Measurements from ENCODE around the gene RALGAPA2. TPM values are rescaled to one million over a fixed set of nuclear protein-coding genes. Genes with fewer than 3 reads are reported as not detected.

The RALGAPA2 gene
- total RNA-seq, 4 donors from 2014 or later, result 20.5 to 42.9 (median 29.6) TPM

DNA sequence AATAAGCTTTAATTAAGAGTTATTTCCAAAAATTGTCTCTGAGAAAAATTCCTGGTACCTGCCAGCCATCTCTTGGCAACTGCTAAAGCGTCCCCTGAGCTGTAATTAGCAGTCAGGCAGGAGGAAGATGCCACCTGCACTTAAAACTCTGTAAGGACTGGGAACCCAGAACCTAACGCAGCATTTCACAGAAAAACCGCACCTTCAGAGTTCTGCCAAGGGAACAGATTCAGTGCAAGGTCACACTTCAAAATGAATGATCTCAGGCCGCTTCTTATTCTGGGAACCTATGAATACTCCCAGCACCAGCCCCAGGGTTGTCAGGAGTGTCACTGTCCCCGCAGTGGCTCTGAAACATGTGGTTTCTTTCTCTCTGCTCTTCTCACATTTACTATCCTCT is 307.8 kb downstream of the RALGAPA2 start:
- Histone ChIP-seq H3K36me3 (peaks cover 0 to 13% (median 0%) of the 10 kb centered on the region in 3 donors), H3K9me3 (no peaks in the 10 kb centered on the region), H3K4me3 (no peak overlapping the region), H3K27me3 (no peaks in the 10 kb centered on the region), H3K27ac (no peak overlapping the region), H3K4me1 (peaks cover 0 to 7% (median 0%) of the 10 kb centered on the region in 4 donors)
- TF ChIP-seq EP300 (IDR thresholded peaks at IDR 0.05) (no peak), POLR2A (IDR thresholded peaks at IDR 0.05) (no peak), CTCF (IDR thresholded peaks at IDR 0.05) (no peak)
- WGBS, 2 donors, result 94 to 98% methylated on average over 5 of the region's 5 CpGs
- no peak for DNase-seq (ENCODE audit: low spot score in 2 of 2)

DNA sequence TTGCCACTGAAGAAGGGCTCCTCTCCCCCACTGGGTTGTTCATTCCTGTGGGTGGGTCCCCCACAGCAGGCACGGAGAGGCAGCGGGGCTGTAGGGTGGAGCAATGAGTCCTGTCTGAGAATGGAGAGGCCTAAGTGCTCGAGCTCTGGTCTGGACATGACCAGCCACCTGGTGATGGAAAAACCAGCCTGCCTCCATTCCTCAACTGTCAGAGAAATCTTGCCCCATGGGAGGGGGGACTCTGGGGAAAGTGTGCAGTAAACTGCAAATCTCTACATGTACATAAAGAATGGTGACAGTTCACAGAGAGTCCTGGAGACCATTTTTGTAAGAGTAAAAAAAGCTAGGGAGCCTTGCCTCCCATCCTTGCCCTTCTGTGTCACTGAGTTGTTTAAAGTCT is 310.5 kb downstream of the RALGAPA2 start:
- WGBS, 2 donors, result 88 to 90% methylated on average over 3 of the region's 3 CpGs
- Histone ChIP-seq H3K27me3 (no peaks in the 10 kb centered on the region), H3K4me3 (no peak overlapping the region), H3K4me1 (no peaks in the 10 kb centered on the region), H3K9me3 (no peaks in the 10 kb centered on the region), H3K27ac (no peak overlapping the region), H3K36me3 (peaks cover 0 to 18% (median 0%) of the 10 kb centered on the region in 3 donors)
- DNase-seq (ENCODE audit: low spot score in 2 of 2), result no peak
- TF ChIP-seq EP300 (IDR thresholded peaks at IDR 0.05), result no peak
- TF ChIP-seq CTCF (IDR thresholded peaks at IDR 0.05), result no peak
- TF ChIP-seq POLR2A (IDR thresholded peaks at IDR 0.05), result no peak

DNA sequence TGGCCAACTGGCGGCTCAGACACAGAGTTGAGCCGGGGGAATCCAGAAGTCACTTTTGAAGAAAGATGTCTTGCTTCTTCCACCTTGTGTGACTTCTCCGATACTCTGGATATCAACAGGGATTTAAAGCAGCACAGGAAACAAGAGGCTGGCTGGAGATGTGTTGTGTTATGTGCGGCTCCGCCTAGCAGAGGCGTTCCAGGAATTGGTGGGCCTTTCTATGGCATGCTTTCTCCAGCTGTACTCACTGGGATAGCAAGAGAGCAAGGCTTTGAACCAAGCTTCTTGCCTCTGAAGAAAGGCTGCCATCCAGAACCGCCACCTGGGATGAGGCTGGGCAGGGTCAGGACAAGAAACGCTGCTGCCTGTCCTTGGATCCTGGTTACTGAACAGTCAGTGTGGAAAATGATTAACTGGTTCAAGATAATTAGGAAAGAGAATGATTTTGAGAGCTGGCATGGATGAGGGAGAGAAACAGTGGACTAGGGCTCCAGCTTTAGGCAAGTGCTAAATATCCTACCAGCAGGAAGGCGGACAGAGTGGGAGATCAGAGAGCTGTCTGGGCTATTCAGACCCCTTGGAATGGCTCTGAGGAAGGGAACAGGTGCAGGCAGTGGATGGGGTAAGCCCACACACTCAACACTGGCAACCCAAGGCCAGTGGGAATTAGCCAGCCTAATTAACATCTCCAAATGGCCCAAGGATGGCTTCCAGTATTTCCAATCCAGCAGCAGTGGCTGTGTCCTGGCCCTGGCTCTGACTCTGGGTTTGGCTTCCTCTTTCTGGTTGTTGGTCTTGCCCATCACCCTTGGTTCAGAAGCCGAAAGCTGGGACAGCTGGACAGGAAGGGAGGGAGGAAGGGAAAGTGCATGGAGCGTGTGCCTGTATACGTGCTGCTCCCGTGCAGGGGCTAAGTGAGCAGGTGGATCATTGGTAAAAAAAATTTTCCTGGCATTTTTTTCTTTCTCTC is 312.6 kb downstream of the RALGAPA2 start:
- H3K36me3 ChIP-seq, result peaks cover 0 to 36% (median 0%) of the 10 kb centered on the region in 3 donors
- H3K9me3 ChIP-seq, result no peaks in the 10 kb centered on the region
- H3K27me3 ChIP-seq, result no peaks in the 10 kb centered on the region
- TF ChIP-seq EP300 (IDR thresholded peaks at IDR 0.05), result no peak
- TF ChIP-seq POLR2A (IDR thresholded peaks at IDR 0.05), result no peak
- no peak for TF ChIP-seq CTCF (IDR thresholded peaks at IDR 0.05)
- H3K27ac ChIP-seq, result no peak overlapping the region
- no peak for DNase-seq (ENCODE audit: low spot score in 2 of 2)
- 84 to 90% methylated on average over 13 of the region's 13 CpGs for WGBS, 2 donors
- H3K4me3 ChIP-seq, result no peak overlapping the region
- no peaks in the 10 kb centered on the region for H3K4me1 ChIP-seq

DNA sequence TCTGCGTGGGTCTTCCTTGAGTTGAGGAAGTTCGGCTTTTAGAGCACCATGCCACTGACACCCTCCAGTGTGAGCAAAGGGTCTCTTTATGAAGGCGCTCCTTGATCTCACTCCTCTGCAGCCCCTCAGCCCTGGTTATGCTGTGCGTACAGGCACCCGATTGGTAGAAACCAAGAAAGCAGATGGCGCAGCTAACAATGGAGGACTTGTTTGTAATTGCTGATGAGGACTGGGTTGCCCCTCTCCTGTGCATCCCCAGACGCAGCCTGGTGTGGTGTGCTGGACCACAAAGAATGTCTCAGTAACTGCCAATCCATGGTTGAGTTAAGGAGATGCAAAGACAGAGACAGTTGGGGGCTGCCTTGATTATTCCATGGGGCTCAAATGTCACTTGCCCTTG is 314.3 kb downstream of the RALGAPA2 start:
- no peak for DNase-seq (ENCODE audit: low spot score in 2 of 2)
- Histone ChIP-seq H3K27me3 (no peaks in the 10 kb centered on the region), H3K36me3 (peaks cover 0 to 33% (median 0%) of the 10 kb centered on the region in 3 donors), H3K9me3 (no peaks in the 10 kb centered on the region), H3K4me1 (peaks cover 0 to 8% (median 2%) of the 10 kb centered on the region in 4 donors), H3K27ac (no peak overlapping the region), H3K4me3 (no peak overlapping the region)
- WGBS, 2 donors, result 55 to 71% methylated on average over 7 of the region's 7 CpGs
- no peak for TF ChIP-seq CTCF (IDR thresholded peaks at IDR 0.05)
- no peak for TF ChIP-seq POLR2A (IDR thresholded peaks at IDR 0.05)
- no peak for TF ChIP-seq EP300 (IDR thresholded peaks at IDR 0.05)

- no peak for DNase-seq (ENCODE audit: low spot score in 2 of 2)
- Histone ChIP-seq H3K27me3 (no peaks in the 10 kb centered on the region), H3K4me1 (peaks cover 0 to 14% (median 3%) of the 10 kb centered on the region in 4 donors), H3K36me3 (peaks cover 0 to 43% (median 0%) of the 10 kb centered on the region in 3 donors), H3K27ac (no peak overlapping the region), H3K9me3 (no peaks in the 10 kb centered on the region), H3K4me3 (no peak overlapping the region)
- TF ChIP-seq POLR2A (IDR thresholded peaks at IDR 0.05) (no peak), EP300 (IDR thresholded peaks at IDR 0.05) (no peak), CTCF (IDR thresholded peaks at IDR 0.05) (no peak)
- 96 to 97% methylated on average over 3 of the region's 3 CpGs for WGBS, 2 donors
These were observed 315.6 kb downstream of the RALGAPA2 start for GRCh38 chr20:20396794-20397193.

Measured in tibial nerve (tissue), 4 donors.